Activated CD8-positive, alpha-beta memory T cell treated with anti-CD3 and anti-CD28 coated beads for 4 hours (primary cell): ENCODE measurements around the gene TSPAN16.
A peak's percentile ranks its signal among the peaks of the same experiment; 100 is the strongest.
"Not testable (repeated sequence)": the region's sequence is repeated elsewhere in the genome, so short reads cannot be mapped to it uniquely, and the experiment has no call there.

Experiments used
- DNase-seq, 2 donors: peaks; one replicate each; pipeline ENCODE4 v3.0.0-alpha.2; 2020; ENCODE audit warnings: low read depth in 2 of 2

The TSPAN16 gene

DNA sequence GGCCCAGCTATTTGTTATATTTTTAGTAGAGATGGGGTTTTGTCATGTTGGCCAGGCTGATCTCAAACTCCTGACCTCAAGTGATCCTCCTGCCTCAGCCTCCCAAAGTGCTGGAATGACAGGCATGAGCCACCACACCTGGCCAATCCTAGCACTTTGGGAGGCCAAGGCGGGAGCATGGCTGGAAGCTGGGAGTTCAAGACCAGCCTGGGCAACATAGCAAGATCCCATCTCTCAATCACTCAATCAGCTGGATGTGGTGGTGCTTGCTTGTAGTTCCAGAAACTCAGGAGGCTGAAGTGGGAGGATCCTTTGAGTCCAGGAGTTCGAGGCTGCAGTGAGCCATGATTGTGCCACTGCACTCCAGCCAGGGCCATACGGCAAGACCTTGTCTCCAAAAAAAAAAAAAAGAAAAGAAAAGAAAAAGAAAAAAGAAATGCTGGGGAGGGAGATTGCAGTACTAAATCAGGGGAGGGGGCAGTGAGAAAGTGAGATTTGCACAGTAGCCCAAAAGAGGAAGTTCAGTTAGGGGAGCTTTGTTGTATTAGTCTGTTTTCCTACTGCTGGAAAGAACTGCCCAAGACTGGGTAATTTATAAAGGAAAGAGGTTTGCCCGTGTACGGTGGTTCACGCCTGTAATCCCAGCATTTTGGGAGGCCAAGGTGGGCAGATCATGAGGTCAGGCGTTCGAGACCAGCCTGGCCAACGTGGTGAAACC is 24.5 kb downstream of the TSPAN16 start:
- DNase-seq, result not testable (repeated sequence)

DNA sequence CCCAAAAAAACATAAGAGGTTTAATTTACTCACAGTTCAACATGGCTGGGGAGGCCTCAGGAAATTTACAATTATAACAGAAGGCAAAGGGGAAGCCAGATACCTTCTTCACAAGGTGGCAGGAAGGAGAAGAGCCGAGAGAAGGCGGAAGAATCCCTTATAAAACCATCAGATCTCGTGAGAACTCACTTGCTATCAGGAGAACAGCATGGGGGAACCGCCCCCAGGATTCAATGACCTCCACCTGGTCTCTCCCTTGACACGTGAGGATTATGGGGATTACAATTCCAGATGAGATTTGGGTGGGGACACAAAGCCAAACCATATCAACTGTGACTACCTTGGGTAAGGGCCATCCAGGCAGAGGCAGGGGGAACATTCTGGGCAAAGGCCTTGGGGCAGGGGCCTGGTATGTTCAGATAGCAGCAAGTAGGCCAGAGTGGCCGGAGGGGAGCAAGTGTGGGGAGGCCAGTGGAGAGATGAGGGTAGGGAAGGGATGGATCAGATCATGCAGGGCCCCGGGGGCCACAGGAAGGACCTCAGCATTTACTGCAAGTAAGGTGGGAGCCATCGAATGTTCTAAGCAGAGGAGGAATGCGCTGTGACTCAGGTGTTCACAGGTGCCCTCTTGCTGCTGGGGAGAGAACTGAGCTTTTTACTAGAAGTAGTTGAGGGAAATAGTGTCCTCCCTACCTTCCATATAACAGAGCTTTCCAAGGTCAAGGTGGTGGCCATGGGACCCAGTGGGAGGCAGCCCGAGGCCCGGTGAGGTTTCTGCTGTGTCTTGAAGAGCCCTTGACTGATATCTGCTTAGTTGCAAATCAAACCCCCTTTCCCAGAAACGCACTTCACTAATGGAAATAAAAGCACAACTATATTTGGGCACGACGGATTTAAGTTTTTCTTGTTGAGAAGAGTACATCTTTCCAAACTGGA is 25.5 kb downstream of the TSPAN16 start:
- DNase-seq, result no peak

DNA sequence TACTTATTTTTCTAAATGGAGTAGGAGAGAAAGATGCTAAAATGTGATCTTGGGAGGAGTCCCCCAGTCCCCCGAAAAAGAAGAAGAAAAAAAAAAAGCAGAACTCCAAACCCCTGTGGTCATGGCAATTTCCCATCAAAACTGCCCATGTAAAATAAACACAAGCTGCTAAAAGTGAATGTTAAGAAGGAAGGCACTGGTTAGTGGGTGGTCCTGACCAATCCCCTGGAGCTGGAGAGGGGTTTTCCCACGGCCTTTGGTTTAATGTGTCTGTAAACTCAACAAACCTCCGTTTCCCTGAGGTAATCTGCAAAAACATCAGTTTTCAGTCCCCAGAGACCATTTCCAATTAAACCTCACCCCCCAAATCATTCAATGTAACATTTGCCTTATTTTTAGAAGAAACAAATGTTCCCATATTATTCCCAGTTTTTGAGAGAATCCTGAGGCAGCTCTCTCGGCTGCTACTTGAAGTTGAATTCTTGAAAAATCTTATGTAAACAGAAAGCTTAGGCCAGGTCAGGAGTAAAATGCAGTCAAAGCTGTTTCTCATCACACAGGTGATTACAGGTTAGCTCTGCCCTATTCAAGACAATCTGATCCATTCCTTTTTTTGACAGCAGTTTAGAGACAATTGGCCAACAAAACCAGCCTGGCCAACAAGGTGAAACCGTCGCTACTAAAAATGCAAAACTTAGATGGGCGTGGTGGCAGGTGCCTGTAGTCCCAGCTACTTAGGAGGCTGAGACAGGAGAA is 26.5 kb downstream of the TSPAN16 start:
- DNase-seq, result no peak

DNA sequence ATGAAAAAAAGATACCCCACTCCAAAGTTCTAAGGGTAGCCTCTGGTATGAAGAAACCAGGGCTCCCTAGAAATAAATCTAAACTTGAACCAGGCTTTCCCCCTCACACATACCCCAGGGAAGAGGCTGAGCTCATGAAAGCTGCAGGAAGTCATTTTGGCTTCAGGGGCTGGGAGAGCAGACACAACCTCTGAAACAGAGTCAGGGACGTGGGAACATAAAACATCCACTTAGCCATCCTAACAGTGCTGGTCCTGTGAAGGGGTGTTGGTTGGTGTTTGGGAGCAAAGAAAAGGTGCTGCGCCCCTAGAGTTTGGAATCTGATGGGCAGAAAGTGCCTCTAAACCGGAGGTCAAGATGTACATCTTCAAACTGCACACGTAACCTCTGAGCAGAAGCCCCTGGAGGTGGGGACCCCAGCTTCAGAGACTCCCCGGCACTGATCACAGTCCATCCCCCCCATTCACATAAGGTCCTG is 27.7 kb downstream of the TSPAN16 start:
- DNase-seq, result no peak

DNA sequence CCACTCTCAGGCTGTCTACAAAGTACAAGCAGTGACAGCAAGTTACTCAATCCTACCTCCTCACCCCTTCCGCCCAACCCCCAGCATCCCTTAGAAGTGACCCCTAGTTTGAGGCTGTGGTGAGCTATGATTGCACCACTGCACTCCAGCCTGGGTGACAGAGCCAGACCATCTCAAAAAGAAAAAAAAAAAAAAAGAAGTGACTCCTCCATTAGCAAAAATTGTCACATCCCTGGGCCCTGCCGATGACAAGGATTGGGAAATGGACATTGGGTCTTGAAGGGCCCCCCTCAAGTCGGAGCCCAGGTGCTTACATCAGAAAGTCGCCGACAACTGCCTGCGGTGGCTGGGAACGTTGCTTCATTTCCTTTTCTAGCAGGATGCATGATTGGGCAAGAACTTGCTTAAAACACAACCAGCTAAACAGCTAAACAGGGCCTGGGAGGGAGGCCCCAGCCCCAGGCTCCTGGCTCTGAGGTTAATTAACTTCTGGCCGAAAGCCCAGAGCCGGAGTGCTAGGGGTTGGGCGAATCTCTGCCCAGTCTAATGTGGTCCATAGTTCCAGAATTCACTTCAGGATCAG is 28.2 kb downstream of the TSPAN16 start:
- no peak for DNase-seq

DNA sequence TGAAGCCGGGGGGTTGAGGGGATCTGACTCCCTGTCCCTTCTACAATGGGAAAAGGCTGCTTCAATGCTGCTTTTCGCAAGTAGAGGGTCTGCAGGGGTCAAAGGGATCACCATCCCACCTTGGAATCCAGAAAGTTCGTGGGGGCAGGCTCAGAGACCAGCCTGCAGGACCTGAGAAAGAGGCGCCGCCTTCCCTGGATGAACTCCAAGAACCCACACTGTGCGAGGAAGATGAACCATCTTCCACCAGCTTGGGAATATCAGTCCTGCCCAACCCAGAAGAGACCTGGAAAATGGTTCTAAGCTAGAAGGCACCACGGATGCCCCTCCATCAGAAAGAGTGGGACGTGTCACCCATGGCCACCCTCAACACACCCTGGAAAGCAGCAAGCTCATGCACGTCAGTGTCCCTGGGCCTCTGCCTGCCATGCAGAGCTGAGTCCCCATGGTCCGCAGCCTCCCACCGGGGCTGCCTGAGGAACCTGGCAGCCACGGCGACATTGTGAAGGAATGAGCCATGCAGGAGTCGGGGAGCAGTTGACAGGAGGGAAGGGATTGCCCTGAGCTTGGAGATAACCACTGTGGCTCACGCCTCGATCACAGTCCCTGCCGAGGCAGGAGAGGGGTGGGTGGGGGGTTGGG is 28.9 kb downstream of the TSPAN16 start:
- DNase-seq, result no peak

DNA sequence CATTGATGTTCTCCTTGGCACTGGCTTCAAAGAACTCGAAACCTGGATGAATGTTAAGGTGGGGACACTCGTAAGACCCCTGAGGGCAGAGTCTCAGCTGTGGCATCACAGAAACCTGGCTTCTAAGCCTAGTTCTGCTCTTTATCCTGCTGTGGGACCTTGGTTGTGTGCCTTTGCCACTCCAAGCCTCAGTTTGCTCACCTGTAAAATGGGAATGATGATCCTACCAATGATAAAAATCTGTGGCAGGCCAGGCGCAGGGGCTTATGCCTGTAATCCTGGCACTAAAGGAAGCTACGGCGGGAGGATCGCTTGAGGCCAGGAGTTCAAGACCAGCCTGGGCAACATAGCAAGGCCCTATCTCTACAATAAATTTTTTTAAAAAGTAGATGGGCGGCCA is 29.6 kb downstream of the TSPAN16 start:
- no peak for DNase-seq

DNA sequence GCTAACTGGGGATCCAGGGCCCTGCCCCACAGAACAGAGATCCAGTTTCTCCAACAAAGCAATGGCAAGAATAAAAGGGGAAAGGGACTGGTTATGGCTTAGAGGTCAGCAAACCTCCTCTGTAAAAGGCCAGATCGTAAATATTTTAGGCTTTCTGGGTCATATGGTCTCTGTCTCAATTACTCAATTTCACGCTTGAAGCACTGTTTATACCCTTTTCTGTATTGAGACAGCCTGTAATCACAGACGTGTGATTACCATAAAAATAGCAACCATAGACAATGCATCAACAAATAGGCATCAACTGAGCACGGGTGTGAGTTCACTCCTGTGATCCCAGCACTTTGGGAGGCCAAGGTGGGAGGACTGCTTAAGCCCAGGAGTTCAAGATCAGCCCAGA is 34.2 kb downstream of the TSPAN16 start:
- DNase-seq, result no peak

DNA sequence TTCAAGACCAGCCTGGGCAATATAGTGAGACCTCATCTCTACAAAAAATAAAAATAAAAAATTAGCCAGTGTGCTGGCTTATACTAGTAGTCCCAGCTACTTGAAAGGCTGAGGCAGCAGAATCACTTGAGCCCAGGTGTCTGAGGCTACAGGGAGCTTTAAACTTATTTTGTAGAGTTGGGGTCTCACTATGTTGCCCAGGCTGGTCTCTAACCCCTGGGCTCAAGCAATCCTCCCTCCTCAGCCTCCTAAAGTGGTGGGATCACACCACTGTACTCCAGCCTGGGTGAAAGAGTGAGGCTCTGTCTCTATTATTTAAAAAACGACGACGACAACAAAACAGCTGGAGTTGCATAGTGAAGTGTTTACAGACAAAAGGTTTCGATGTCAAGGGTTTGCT is 35.5 kb downstream of the TSPAN16 start:
- no peak for DNase-seq

DNA sequence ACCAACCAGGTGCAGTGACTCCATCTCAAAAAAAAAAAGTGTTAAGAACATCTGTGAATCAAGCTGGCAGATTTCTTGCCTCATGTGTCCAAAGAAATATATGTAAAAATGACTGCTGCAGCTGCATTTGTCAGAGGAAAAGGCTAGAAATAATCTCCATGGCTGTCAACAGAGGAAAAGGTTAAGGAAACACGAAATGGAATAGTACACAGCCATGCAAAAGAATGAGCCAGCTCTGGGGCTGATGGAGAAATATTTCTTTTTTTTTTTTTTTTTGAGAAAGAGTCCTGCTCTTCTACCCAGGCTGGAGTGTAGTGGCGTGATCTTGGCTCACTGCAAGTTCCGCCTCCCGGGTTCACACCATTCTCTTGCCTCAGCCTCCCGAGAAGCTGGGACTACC is 36.9 kb downstream of the TSPAN16 start:
- no peak for DNase-seq

DNA sequence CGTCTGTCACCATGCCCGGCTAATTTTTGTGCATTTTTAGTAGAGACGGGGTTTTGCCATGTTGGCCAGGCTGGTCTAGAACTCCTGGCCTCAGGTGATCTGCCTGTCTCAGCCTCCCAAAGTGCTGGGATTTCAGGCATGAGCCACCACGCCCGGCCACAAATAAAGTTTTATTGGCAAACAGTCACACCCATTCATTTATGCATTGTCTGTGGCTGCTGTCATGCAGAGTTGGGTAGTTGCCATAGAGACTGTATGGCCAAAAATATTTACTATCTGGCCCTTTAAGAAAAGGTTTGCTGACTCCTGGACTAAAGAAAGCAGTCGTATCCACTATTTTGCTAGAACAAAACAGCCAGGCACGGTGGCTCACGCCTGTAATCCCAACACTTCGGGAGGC is 37.9 kb downstream of the TSPAN16 start:
- not testable (repeated sequence) for DNase-seq

DNA sequence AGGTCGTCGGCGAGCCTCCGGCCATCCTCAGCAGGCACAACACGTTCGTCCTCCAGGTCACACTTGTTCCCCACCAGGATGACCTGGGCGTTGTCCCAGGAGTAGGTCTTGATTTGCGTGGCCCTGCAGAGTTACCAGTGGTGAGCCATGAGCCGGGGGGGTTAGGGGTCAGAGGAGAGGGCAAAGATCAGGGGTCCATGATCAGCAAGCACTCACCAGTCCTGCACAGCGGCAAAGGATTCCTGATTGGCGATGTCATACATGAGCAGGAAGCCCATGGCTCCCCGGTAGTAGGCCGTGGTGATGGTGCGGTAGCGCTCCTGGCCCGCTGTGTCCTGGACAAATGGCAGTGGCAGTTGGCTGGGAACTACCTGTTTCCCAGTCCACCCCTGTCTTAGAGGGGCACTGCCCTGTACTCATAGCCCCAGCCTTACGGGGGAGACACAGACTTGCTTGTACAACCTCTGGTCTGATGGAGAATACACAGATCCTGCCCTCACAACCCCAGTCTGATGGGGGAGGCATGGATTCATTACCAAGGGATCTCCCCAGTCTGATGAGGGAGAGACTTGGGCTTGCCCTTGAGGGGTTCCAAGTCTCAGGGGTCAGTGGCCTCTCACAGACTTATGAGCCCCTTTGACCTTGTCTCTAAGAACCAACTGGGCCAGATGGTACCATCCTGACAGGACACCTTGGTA is 39.6 kb downstream of the TSPAN16 start:
- no peak for DNase-seq

DNA sequence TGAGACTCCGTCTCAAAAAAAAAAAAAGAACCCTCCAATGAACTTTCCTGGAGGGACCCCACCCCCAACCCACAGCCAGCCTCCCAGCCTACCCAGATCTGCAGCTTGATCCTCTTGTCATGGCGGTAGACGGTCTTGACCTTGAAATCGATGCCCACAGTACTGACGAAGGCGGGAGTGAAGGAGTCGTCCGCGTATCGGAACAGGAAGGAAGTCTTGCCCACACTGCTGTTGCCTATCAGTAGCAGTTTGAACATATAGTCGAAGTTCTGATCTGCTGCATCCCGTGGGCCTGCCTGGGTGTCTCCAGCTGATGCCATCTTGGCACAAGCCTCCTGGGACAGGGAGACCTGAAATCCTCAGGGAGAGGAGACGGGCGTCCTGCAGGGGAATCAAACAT is 41.1 kb downstream of the TSPAN16 start:
- no peak for DNase-seq

DNA sequence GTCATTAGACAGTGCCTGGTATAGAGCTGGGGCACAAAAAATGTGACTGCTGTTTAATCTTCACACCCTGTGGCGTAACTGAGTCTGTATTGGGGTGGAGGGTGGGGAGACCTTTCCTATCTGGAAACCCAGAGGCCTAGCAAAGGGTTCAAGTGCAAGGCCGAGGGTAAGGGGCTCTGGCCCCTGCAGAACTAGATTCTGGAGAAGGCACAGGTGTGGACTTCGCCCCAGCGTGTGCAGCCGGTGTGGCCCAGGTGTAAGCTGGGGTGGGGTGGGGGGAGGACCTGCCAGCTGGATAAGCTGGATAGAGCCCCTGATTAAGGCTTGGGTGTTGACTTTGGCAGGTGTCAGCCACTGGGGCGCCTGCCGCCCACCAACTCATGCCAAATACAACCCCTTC is 42.2 kb downstream of the TSPAN16 start:
- no peak for DNase-seq

DNA sequence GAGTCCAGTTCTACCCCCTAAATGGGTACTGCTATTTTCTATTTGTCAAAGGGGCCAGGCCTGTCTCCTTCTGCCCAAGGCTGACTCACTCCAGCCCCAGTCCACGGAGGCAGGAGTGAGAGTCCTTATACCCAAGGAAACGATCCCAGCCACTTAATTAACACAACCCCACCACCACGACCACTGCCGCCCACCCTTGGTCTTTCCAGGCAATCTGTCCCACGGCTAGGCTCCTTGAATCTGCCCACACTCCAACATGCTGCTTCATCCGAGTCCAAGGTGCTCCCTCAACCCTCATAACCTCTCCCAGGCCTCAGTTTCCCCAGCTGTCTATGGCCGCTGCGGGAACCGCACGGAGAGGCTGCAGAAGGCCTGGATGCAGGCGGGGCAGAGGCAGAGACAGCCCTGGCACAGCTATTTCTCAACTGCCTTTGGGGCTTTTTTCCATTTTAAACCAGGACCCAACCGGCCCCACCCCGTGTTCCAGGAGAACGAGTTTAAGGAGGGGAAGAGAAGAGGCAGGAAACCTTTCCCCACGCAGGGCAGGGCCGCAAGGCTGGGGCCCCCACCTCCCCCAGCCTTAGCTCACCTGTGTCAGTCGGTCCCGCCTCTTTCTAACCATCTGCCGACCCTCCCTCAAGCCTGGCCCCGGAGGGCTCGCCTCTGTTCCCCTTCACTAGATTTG is 42.8 kb downstream of the TSPAN16 start:
- DNase-seq, result no peak

DNA sequence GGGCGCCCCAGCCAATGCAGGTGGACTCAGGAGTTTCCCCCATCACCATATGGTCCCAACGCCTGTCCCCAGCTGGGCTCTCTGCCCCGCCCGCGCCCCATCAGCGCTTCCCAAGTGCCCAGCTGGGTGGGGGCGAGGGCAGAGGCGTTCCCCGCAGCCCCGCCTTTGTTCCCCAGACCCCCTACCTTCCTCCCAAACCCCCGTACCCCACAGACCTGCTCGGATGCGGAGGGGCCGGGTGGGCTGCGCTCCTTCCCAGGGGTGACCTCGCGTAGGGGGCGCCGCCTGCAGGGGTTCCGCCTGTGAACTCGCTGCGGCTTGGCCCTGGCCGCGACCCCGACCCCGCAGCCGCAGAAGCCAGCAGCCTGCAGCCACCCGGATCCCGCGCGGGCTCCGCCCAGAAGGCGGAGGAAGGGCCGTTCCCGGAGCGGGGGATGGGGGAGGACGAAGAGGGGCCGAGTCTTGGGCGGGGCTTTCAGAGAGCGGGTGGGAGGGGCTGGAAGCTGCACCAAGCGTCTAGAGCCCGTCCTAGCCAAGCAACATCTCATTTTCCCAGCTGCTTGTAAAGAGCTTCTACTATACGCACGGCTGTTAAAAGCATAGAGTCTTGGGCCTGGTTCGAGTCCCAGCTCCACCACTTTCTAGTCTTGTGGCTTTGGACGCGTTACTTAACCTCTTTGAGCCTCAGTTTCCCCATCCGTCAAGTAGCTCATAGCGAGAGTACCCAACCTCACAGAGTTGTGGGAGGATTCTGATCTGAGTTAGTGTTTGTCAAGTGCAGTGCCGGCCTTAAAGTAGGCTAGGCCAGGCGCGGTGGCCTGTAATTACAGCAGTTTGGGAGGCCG is 43.5 kb downstream of the TSPAN16 start, which contains the start of gene RAB3D:
Gene RAB3D, minus strand, starts transcription at position 404 of the 845 bp plus-strand sequence. CDS start 2,258 bp downstream, outside the sequence.
- peak; percentile 49 to 67 for DNase-seq

DNA sequence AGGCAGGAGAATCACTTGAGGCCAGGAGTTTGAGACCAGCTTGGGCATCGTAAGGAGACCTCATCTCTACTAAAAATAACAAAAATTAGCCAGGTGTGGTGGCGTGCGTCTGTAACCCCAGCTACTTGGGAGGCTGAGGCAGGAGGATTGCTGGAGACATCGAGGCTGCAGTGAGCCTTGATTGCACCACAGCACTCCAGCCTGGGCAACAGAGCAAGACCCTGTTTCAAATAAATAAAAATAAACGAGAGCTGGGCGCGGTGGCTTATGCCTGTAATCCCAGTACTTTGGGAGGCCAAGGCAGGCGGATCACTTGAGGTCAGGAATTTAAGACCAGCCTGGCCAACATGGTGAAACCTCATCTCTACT is 44.1 kb downstream of the TSPAN16 start:
- not testable (repeated sequence) for DNase-seq

DNA sequence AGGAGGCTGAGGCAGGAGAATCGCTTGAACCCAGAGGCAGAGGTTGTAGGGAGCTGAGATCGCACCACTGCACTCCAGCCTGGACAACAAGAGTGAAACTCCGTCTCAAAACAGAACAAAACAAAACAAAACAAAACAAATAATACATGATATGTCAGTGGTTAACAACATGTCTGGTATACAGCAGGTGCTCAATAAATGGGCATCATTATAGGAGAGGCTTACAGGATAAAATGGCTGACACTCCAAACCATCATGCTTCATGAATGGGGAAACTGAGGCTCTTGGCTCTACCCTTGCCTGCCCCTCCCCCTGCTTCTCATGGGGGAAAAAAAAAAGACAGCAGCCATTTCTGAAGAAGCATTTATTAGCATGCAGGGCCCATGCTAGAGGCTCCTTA is 46.5 kb downstream of the TSPAN16 start:
- no peak for DNase-seq
